ENCODE results near the gene LGR6.

DNA sequence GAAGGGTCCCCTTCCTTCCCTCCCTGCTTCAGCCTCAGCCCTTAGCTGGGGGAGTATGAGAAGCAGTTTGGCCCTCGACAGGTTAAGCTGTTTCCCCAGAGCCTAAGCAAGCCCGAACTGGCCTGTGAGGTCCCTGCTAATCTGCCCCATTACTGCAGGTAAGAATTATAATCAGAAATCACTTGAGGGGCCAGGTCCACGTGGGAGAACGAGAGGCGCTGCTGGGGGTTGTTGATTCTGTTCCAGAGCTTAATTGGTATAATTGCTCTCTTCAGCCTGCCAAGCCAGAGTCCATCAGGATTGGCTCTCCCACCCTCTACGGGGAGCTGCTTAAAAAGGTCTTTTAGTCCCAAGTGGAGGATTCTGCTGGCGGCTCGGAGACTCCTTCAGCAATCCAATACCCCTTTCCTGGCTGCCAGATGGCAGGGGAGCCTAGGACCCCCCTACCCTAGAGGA lies 77.3 kb downstream of the LGR6 start:
- TF ChIP-seq CEBPB (IDR thresholded peaks at IDR 0.05; ENCODE audit: low read depth, low read length) (no peak), ASH2L (IDR thresholded peaks at IDR 0.05; ENCODE audit: low read length) (no peak), POLR2A (IDR thresholded peaks at IDR 0.05; ENCODE audit: control extremely low read depth in 1 of 2, low read depth in 2 of 2, low read length in 2 of 2) (no peak)
- TF ChIP-seq, protein P1, sequence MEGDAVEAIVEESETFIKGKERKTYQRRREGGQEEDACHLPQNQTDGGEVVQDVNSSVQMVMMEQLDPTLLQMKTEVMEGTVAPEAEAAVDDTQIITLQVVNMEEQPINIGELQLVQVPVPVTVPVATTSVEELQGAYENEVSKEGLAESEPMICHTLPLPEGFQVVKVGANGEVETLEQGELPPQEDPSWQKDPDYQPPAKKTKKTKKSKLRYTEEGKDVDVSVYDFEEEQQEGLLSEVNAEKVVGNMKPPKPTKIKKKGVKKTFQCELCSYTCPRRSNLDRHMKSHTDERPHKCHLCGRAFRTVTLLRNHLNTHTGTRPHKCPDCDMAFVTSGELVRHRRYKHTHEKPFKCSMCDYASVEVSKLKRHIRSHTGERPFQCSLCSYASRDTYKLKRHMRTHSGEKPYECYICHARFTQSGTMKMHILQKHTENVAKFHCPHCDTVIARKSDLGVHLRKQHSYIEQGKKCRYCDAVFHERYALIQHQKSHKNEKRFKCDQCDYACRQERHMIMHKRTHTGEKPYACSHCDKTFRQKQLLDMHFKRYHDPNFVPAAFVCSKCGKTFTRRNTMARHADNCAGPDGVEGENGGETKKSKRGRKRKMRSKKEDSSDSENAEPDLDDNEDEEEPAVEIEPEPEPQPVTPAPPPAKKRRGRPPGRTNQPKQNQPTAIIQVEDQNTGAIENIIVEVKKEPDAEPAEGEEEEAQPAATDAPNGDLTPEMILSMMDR (IDR thresholded peaks at IDR 0.05; ENCODE audit: control extremely low read depth in 1 of 3, insufficient read depth in 1 of 3, low read depth in 1 of 3, low read length in 3 of 3), result no peak
